Activated CD4-positive, alpha-beta T cell treated with anti-CD3 and anti-CD28 coated beads, Interleukin-2, Interleukin-4, amounts not matched to agents 100 ng/mL and 50 ng/mL, durations not matched to agents 16 hours and 8 hours (primary cell): Measurements from ENCODE around the gene CPSF7.

Experiments
- DNase-seq: peaks from one replicate; pipeline ENCODE4 v3.0.0-alpha.2; 2020; ENCODE audit warnings: low spot score

CPSF7 gene

DNA sequence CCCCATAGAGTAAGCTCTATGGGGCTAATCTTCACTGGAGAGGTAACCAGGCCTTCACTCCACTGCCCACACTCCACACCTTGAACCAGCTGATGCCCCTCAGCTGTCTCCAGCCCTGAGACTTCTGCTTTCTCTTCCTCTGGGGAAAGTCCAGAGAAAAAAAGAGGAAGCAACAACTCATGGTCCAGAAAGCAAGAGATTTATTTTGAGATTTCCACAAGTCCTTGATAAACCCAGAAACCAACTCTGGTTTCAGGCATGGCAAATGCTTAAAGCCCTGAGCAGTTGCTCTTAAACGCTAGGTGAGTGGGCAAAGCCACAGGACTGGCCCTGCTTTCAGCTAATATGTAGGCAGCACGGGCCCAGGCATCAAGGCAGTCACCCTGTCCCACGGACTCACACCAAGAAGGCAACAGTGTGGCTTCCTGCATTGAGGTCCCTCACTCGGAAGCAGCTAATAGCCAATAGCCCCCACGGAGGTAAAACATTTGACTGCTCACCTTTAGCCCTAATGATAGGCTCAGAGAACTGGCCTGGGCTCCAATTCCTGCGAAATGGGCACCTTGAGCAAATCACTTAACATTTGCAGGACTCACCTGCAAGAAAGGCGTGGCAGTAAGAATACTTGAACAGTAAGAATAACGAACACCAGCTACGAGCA, 72.4 kb downstream of the CPSF7 start:
- DNase-seq: no peak

DNA sequence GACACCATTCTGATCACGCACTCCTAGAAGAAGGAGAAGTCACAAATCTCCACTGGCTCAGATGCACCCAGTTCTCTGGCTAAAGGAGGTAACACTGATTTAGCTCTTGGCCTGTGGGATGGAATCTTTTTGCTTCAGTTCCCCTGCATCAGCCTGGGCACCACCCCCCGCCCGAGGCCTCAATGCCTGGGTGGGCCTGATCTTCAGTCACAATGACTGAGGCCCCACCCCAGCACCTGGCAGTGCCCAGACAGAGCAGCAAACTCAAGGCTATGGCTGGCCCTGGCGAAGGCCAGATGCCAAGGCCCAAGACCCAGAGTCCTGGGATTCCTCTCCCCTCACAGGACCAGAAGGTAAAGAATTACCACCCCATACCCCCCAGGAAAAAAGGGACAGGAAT, 73.1 kb downstream of the CPSF7 start:
- no peak for DNase-seq

DNA sequence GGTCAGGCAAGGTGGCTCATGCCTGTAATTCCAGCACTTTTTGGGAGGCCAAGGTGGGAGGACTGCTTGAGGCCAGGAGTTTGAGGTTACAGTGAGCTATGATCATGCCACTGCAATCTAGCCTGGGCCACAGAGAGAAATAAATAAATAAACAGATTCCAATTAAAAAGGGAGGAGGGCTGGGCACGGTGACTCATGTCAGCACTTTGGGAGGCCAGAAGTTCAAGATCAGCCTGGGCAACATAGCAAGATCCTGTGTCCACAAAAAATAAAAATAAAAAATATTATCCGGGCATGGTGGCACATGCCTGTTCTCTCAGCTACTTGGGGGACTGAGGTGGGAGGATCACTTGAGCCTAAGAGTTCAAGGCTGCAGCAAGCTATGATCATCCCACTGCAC, 75.6 kb downstream of the CPSF7 start:
- DNase-seq: no peak

DNA sequence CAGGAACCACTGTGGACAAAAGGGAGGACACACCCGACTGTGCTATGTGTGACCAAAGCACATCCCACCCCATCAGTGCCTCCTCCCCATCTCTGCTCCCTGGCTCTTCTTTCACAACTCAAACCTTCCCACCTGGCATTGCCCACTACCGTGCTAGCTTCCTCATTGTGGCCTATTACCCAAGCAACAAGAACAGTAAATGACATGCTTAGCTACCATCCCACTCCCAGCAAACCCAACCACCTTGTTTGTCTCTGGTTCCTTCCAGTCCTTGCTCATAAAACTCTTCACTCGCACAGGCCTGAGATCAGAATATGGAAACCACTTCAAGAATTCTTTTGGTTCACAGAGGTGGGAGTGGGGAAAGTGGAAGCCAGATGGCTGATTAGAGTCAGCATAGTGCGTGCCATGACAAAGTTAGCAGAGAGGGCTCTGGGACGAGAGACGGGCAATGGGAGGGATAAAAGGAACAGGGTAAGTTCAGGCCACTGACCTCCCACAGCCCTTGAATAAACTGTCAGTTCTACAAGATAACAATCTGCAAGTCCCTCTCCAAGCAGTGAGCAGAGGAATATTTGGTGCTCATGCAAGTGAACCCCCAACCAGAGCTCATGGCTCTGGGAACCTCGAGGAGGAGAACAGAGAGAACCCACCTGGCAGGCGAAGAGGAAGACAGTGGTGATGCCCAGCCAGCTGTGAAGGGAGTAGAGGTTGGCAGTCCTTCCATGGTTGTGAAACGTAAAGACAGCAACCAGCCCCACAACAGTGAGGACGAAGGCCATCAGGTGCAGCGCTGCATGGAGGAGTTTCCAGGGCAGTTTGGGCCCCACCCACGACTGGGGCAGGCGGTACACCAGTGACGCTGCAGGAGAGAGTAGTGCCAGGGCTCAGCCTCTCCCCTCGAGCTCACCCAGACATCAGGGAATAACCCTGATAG, 76.4 kb downstream of the CPSF7 start:
- DNase-seq: no peak
